ENCODE measurements around the gene UAP1.

DNA sequence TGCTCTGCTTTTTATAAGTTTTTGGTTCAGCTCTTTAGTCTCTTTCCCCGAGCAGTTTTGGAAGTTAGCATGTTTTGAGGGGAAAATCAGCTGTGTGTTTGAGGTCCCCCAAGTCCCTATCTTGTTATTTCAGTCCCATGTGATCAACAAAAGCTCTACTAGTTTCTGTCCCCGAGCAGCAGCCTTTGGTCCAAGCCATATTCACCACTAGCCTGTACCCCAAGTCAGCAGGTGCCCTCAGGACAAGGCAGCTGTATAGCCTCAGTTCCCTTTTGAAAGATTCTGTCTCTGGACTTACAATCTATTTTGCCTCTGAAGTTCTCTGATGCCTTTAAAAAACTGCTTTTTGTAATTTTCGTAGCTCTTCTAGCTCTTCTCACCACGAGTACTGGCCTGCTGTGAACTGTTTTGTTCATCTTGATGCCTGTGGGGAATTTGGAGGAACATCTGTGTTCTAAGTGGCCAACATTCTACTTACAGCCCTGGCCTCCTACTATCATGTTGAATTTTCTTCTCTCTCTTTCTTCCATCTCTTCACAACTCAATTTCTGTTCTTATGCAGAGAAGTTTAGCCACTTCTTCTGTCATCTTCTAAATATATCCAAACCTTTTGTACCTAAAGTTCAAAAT, 16.7 kb downstream of the UAP1 start:
- TF ChIP-seq CTCF (IDR thresholded peaks at IDR 0.05) (no peak), POLR2A (IDR thresholded peaks at IDR 0.05) (no peak), POLR2AphosphoS5 (IDR thresholded peaks at IDR 0.05) (no peak)
